Inferior parietal cortex (tissue), 1 donor: ENCODE data around the gene GIMAP8.

Experiments used
- DNase-seq: peaks from one replicate; pipeline ENCODE4 v3.0.0-alpha.2; 2016; ENCODE audit errors: extremely low spot score

GIMAP8 gene

DNA sequence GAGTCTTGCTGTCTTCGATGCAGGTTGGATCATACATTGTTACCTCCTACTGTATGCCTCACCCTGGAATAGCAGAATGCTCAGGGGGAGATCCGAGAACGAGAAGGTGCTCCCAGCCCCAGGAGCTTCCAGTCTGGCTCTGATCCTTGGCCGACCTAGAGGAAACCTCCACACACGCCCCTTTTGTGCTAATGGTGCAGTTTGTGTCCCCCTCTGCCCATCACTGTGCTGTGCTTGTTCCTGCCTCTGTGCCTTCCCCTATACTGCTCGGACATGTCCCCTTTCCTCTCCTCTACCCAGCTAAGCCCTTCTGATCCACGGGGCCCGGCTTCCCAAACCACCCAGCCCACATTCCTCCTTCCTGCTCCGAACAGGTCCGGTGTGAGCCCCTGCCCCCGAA, 38.8 kb upstream of the GIMAP8 start:
- no peak for DNase-seq

GRCh38 chr7:150412016-150412415, 38.4 kb upstream of the GIMAP8 start:
- no peak for DNase-seq

DNA sequence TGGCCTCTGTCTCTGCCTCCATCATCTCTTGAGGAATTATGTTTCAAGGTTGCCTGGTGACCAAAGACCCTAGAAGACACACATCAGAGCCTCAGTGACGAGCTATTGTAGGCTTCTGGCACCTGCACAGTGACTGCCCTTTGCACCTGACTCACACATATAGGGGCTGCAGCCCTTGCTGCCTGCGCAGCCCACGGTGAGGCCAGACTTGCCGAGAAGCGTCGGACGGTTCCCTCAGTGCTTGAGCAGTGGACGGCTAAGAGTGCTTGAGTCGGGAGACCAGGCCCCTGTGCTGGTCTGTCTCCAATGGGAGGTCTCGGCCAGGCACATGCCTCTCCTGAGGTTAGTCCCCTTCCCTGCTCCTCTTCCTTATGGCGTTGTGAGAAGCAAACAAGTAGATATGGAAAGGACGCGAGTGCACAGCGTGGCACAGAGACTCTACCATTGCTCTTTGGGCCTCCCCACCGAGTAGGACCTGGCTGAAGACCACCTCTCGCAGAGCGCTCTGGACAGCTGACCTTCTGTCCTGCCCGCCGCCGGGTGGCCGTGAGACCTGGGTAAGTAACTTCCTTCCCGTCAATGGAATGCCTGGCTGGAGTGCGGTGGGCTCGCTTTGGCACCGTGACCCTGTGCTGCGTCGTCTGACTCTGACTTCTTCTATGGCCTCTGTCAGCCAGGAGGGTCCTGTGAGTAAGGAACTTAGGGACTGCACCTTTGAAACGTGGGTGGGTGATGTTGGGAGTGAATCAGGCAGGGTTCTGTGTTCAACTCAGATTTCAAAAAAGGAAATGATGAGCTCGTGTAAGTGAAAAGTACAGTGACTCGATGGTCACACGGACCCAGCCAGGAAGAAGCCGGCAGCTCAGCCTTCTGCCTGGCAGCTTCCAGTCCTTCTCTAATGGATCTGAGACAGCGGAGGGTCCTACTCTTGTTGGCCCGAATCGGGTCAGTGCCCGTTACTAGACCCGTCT, 37.6 kb upstream of the GIMAP8 start:
- DNase-seq = no peak

DNA sequence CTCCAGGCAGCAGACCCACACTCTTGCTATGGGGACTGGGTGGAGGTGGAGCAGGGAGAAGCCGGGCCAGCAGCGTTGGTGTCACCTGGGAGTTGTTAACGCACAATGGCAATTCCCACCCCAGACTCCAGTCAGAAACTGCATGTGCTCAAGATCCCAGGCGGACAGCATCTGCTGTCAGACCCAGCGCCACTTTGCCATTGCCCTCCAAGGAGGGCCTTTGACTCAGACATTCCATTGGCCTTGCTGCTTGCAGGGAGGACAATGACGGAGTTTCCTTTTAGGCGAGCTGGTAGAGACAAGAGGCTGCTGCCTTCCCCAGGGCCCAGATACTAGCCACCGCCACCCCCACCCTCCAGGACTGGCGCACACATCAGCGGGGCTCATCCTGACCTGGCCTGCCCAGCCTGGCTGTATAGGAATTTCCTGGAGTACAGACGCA, 36.8 kb upstream of the GIMAP8 start:
- DNase-seq = no peak

DNA sequence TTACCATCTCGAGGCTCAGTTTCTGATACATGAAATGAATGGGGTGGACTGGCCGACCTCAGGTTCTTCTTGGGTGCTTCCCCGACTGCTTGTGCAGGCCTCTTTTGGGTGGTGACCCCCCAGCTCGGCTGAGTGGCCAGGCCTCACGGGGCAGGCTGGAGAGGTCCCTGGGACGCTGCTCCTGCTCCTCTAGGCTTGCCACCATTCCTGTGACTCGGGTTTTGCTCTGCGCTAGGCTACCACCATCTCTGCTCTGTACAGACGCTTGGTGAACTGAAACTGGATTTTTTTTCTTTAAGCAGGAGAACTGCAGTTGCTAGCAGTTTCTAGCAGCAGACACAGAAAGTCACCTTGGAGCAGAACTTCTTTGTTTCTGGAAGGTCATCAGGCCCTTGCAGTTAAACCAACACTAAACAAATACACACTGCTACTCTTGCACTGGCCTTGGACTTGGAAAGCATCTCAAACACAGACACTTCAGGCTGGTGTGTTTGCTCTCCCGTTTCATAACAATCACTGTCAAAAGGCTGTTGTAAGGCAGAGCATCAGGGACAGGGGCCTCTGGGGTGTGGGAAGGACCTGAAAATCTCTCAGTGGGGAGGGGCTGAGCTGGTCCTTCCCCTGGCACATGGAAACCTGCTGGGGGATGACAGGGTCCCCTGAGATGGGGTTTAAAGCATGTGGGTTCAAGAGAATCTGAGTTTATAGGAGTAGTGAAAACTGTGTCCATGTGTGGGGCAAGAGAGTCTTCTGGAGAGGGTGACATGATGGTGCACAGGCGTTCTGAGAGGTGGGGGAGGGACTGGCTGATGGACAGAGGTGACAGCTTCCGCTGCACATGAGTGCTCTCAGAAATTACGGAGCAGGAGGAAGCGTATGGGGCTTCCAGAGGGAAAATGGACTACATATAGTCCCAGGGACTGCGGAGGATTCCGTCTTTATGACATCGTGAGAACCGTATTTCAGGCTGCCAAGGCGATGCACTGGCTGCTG, 35.0 kb upstream of the GIMAP8 start:
- no peak for DNase-seq

DNA sequence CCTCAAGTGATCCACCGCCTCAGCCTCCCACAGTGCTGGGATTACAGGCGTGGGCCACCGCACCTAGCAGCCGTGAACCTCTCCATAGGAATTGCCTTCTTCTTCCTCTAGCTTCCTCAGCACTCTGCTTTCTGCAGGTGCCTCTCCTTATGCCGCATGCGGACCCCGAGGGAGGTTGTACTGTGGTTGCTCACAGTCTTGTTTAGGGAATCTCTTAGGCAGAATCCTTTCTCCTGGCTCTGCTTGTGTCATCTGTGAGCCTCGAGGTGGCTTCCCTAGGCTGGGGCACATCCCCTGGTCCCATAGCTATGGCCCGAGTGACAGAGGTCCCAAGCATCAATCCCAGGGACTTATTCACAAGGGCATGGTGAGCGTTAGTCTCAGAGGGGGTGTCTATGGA, 33.2 kb upstream of the GIMAP8 start:
- no peak for DNase-seq

DNA sequence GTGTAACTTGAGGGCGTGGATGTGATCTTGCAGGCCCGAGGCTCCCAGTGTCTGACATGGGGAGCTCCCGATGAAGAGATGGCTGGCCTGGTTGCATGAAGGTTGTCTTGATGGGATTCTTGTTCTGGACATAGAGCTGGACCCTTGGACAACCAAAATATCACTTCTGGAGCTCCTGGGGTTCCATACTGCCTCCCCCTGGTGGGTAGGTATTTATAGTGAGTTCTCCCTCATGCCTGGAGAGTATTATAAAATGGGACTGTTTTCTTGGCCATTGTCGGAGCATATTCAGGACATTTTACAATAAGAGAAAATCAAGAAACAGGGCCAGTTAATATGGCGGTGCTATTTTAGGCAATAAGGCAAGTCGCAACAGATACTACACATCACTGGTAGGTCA, 32.6 kb upstream of the GIMAP8 start:
- no peak for DNase-seq

GRCh38 chr7:150420242-150420641, 30.2 kb upstream of the GIMAP8 start:
- no peak for DNase-seq

DNA sequence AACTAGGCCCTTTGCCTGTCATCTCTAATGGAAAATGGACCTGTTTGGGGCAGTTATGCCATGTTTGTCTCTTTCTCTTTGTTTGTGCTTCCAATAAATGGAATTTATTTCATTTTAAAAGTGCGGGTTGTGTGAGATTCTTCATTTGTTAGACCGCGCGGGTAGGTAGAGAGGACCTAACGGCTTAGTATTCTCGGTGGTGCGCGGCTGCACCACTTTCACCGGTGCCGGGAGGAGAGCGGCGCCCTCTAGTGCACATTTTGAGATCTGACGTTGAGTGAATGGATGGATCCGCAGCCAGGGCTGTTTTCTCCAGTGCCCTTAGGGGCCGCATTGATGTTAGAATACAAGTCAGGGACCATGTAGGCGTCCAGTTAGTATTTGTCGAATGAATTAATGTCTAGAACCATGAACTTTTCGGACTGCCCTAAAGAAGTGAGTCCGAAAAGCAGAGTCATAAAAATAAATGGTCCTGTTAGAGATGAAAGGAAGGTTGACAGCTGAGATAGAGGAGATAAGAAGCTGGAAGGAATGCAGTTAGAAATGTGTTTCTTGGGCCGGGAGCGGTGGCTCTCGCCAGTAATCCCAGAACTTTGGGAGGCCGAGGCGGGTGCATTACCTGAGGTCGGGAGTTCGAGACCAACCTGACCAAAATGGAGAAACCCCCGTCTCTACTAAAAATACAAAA, 29.3 kb upstream of the GIMAP8 start:
- peak; percentile 90 for DNase-seq

DNA sequence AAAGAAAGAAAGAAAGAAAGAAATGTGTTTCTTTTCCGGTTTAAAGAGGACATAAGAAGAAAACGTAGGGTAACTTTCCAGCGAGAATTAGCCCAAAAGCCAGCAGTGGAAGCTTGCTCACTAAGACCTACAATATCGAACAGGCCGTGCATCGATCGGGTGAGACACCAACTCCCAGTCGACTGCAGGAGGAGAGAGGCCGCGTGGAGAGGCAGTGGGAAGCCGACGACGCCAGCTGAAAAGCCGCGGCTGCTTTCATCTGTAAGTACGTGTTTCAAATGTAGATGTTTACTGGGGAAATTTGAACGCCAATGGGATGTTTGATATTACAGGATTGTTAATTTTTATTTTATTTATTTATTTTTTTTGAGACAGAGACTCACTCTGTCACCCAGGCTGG, 28.6 kb upstream of the GIMAP8 start:
- DNase-seq = no peak

- no peak for DNase-seq
Observed at GRCh38 chr7:150425670-150426069, 24.8 kb upstream of the GIMAP8 start.

DNA sequence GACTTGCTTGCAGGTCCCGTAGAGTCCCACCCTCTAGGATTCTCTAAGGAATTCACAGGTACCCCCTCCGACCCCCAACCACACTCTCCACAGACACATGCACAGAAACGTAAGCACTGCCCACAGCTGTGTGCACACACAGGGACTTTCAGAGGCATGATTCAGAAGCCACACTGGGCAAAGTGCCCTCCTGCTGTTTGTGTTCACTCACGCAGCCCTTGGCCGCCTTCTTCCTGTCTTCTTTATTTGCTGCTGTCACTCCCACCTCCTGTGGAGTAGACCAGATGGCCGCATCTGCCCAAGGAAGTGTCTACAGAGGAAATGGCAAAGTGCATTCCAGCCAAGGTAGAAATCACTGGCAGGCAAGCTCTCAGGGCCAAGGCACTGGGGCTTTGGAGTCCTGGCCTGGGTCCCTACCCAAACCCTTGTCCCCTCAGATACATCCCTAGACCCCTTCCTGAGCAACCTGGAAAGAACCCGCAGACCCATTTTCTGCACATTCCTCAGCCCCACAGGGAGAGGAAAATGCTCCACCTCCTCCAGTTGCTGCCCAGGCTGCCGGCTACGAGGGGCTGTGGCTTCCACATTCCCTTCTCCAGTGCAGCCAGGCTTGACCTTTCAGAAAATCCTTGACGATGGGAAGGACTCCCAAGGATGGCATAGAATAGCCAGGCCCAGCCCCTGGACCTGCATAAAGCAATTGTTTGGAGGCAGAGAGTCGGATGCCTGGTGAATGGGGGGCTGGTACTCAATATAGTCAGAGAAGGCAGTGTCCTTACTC, 21.6 kb upstream of the GIMAP8 start:
- DNase-seq = peak; percentile 45

GRCh38 chr7:150429699-150430098, 20.7 kb upstream of the GIMAP8 start:
- no peak for DNase-seq

- no peak for DNase-seq
Observed at GRCh38 chr7:150430465-150431085, 19.9 kb upstream of the GIMAP8 start.

- DNase-seq = no peak
Observed at GRCh38 chr7:150431839-150432658, 18.4 kb upstream of the GIMAP8 start.

DNA sequence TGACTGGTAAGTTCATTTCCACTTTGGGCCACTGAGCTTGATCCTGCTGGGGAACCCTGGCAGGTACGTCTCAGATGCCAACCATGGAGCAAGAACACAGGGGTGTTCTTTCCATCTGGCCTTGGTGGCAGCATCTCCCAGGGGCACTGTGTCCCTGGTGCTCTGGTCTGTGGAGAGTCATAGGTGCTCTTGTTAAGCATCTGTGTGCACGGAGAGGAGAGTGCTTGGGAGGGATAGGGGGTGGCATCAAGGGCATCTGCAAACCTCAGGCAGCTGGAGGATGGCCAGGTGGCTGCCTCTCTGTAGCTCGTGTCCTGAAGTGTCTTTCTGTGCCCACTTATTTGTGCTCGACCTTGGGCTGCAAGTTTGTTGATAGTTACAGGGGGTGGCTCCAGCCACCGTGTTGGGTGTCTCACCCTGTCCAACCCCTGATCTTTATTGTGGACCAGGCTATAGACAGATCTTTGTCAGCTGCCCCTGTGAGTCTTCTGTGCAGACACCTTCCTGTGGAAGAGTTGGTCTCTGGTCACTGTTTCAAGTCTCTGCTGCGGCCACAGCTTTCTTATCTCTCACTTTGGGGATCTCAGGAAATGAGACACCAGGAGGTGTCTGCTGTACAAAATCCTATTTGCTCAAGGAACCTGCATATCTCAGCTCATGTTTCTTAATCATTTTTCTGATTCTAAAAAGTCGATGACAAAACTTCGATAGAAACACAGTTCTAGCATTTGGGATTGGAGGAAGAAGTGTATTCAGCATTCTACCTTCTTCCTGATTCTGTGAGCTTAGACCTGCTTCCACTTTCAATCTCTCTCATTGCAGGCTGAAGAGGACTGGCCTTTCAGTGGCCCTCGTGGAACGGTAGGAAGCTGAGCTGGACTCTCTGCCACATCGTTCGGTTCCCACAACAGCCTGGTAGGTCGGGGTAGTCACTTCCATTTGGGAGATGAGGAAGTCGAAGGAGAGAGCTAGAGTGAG, 17.2 kb upstream of the GIMAP8 start:
- DNase-seq = no peak

GRCh38 chr7:150434240-150434639, 16.2 kb upstream of the GIMAP8 start:
- no peak for DNase-seq

DNA sequence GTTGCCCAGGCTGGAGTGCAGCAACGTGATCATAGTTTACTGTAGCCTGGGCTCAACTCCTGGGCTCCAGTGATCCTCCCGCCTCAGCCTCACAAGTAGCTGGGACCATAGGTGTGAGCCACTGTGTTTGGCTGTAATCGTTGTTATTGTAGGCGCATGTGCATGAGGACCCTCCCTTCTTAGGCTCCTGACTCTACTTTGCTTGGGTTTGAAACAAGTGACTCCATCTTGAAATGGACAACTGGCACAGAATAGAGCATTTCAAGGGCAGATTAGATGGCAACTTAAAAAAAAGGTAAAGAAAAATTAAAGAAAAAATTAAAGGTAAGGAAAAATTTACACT, 15.4 kb upstream of the GIMAP8 start:
- no peak for DNase-seq
